ENCODE results near the gene TBRG1. TPM values are rescaled to one million over a fixed set of nuclear protein-coding genes. Genes with fewer than 3 reads are reported as not detected.

The TBRG1 gene
- total and polyA plus RNA-seq, 2 of the 8 experiments (the other 6 are each of a cell fraction or from before 2014, with no cell fraction given), result 16.3 to 26.7 TPM

GRCh38 chr11:124646148-124646547, 23.5 kb downstream of the TBRG1 start:
- Histone ChIP-seq H2AK5ac (ENCODE audit: low read depth, low read length) (no peak overlapping the region), H3K4ac (replicated peaks; ENCODE audit: insufficient read length, low read depth, low read length) (no peak overlapping the region), H3K9ac (replicated peaks in 1 of 4; ENCODE audit: extremely low read depth in 1 of 4, low read depth in 3 of 4, low read length in 3 of 4) (no peak overlapping the region), H3K23ac (ENCODE audit: insufficient read length) (no peak overlapping the region), H4K8ac (ENCODE audit: extremely low read depth, insufficient read depth, low read length) (no peak overlapping the region), H2BK120ac (replicated peaks; ENCODE audit: low read depth, low read length) (no peak overlapping the region), H3K23me2 (ENCODE audit: low read depth, low read length) (no peaks in the 10 kb centered on the region; the same call in 1 of the 2 replicates), H3K27ac (ENCODE audit: low read depth, low read length) (no peak overlapping the region), H4K91ac (replicated peaks; ENCODE audit: insufficient read length, low read length) (no peak overlapping the region), H2AFZ (ENCODE audit: low read length) (no peak overlapping the region), H4K20me1 (replicated peaks in 1 of 2; ENCODE audit: control insufficient read depth in 1 of 2, insufficient read depth in 2 of 2, low read length in 2 of 2) (no peaks in the 10 kb centered on the region), H3K4me2 (ENCODE audit: insufficient read depth in 1 of 2, low read depth in 2 of 2, low read length in 2 of 2) (no peak overlapping the region), H4K5ac (ENCODE audit: insufficient read length, low read depth, low read length) (no peak overlapping the region), H2BK20ac (ENCODE audit: low read length) (no peak overlapping the region), H2BK12ac (ENCODE audit: low read depth, low read length) (no peak overlapping the region), H2BK15ac (ENCODE audit: low read length) (no peak overlapping the region), H3K79me1 (ENCODE audit: low read depth, low read length) (no peaks in the 10 kb centered on the region), H3K18ac (ENCODE audit: extremely low read depth, low read length) (no peak overlapping the region), H3K4me3 (ENCODE audit: extremely low read depth in 1 of 4, insufficient read depth in 2 of 4, low read depth in 3 of 4, low read length in 4 of 4) (no peak overlapping the region), H3K27me3 (replicated peaks in 1 of 4; ENCODE audit: control insufficient read depth in 3 of 4, extremely low read depth in 1 of 4, insufficient read depth in 3 of 4, low read length in 3 of 4) (no peaks in the 10 kb centered on the region), H3K14ac (ENCODE audit: insufficient read length) (no peak overlapping the region), H3K36me3 (ENCODE audit: control insufficient read depth in 2 of 4, insufficient read depth in 4 of 4, low read length in 3 of 4) (no peaks in the 10 kb centered on the region), H2BK5ac (ENCODE audit: low read depth, low read length) (no peak overlapping the region), H3K4me1 (replicated peaks in 1 of 4; ENCODE audit: control insufficient read depth in 3 of 4, insufficient read depth in 4 of 4, low read length in 3 of 4) (peaks cover 0 to 4% (median 2%) of the 10 kb centered on the region in 4 experiments; a peak in 3 of 7 replicates), H3K79me2 (ENCODE audit: control insufficient read depth in 1 of 2, insufficient read depth in 2 of 2, low read length in 2 of 2) (no peaks in the 10 kb centered on the region), H3K9me3 (ENCODE audit: insufficient read depth in 2 of 2, low read depth in 1 of 2, low read length in 1 of 2) (no peaks in the 10 kb centered on the region), H3K56ac (replicated peaks; ENCODE audit: insufficient read length, low read depth, low read length) (no peak overlapping the region)
- CTCF ChIA-PET (ENCODE audit: partially characterized antibody), result interaction anchor here (3.1 to 8.6 kb wide), 2 partner anchors 116 to 192 kb away, joined by 12 to 69 read pairs; partner anchors contain the start of gene ESAM
- DNase-seq (ENCODE audit: low read depth in 1 of 2, low spot score in 2 of 2) (no peak), FAIRE-seq (no peak)
- POLR2A ChIA-PET (ENCODE audit: partially characterized antibody), result no interaction called here
- WGBS, 2 experiments (ENCODE audit: extremely low coverage in 1 of 2, insufficient coverage in 1 of 2, insufficient read length in 1 of 2, insufficient replicate concordance in 2 of 2, low coverage in 1 of 2, low lambda C conversion rate in 2 of 2, missing lambda C conversion rate in 1 of 2), result 90% methylated on average over 3 of the region's 3 CpGs; no CpG with 5 or more reads in 1 of the 2 experiments
- TF ChIP-seq CTBP2 (IDR thresholded peaks at IDR 0.05; ENCODE audit: borderline replicate concordance, insufficient read depth, insufficient read length, low read length) (no peak), JUND (IDR thresholded peaks at IDR 0.05; ENCODE audit: low read length) (no peak), TCF12 (IDR thresholded peaks at IDR 0.05; ENCODE audit: low read depth, low read length) (no peak)

Data from H1 (cell line).